ENCODE results near the gene GRK7. TPM values are rescaled to one million over a fixed set of nuclear protein-coding genes. Genes with fewer than 3 reads are reported as not detected.

Gene GRK7
- polyA plus RNA-seq, 2 donors = 0.01 TPM; not detected in 1

GRCh38 chr3:141811348-141811747, 48.1 kb downstream of the GRK7 start:
- H3K36me3 ChIP-seq (ENCODE audit: control insufficient read depth in 2 of 2, insufficient read depth in 2 of 2, low read length in 1 of 2) = no peaks in the 10 kb centered on the region
- H3K4me3 ChIP-seq (ENCODE audit: low read depth in 1 of 2, low read length in 2 of 2) = no peak overlapping the region
- 74 to 81% methylated on average over 3 of the region's 3 CpGs for WGBS, 2 donors
- H3K9me3 ChIP-seq (ENCODE audit: control insufficient read depth in 2 of 2, insufficient read depth in 1 of 2, low read depth in 1 of 2, low read length in 1 of 2) = peaks cover 0 to 3% of the 10 kb centered on the region in 2 donors
- peaks cover 0 to 2% of the 10 kb centered on the region in 2 donors for H3K27me3 ChIP-seq (ENCODE audit: control insufficient read depth in 1 of 2, insufficient read depth in 2 of 2, low read length in 2 of 2)
- H3K27ac ChIP-seq (ENCODE audit: low read depth in 2 of 2, low read length in 1 of 2) = no peak overlapping the region
- H3K4me1 ChIP-seq (ENCODE audit: control insufficient read depth in 2 of 2, insufficient read depth in 2 of 2, low read length in 1 of 2) = no peaks in the 10 kb centered on the region

- WGBS, 2 donors = 55 to 78% methylated on average over 5 of the region's 5 CpGs
- no peak overlapping the region for H3K27ac ChIP-seq (ENCODE audit: low read depth in 2 of 2, low read length in 1 of 2)
- peaks cover 0 to 2% of the 10 kb centered on the region in 2 donors for H3K27me3 ChIP-seq (ENCODE audit: control insufficient read depth in 1 of 2, insufficient read depth in 2 of 2, low read length in 2 of 2)
- no peak overlapping the region for H3K4me3 ChIP-seq (ENCODE audit: low read depth in 1 of 2, low read length in 2 of 2)
- no peaks in the 10 kb centered on the region for H3K36me3 ChIP-seq (ENCODE audit: control insufficient read depth in 2 of 2, insufficient read depth in 2 of 2, low read length in 1 of 2)
- peaks cover 0 to 3% of the 10 kb centered on the region in 2 donors for H3K9me3 ChIP-seq (ENCODE audit: control insufficient read depth in 2 of 2, insufficient read depth in 1 of 2, low read depth in 1 of 2, low read length in 1 of 2)
- H3K4me1 ChIP-seq (ENCODE audit: control insufficient read depth in 2 of 2, insufficient read depth in 2 of 2, low read length in 1 of 2) = no peaks in the 10 kb centered on the region
Observed at GRCh38 chr3:141812084-141812483, 48.9 kb downstream of the GRK7 start.

- Histone ChIP-seq H3K36me3 (ENCODE audit: control insufficient read depth in 2 of 2, insufficient read depth in 2 of 2, low read length in 1 of 2) (no peaks in the 10 kb centered on the region), H3K4me1 (ENCODE audit: control insufficient read depth in 2 of 2, insufficient read depth in 2 of 2, low read length in 1 of 2) (no peaks in the 10 kb centered on the region), H3K27me3 (ENCODE audit: control insufficient read depth in 1 of 2, insufficient read depth in 2 of 2, low read length in 2 of 2) (peaks cover 0 to 2% of the 10 kb centered on the region in 2 donors), H3K9me3 (ENCODE audit: control insufficient read depth in 2 of 2, insufficient read depth in 1 of 2, low read depth in 1 of 2, low read length in 1 of 2) (peaks cover 0 to 3% of the 10 kb centered on the region in 2 donors), H3K4me3 (ENCODE audit: low read depth in 1 of 2, low read length in 2 of 2) (no peak overlapping the region), H3K27ac (ENCODE audit: low read depth in 2 of 2, low read length in 1 of 2) (no peak overlapping the region)
- WGBS, 2 donors = 42 to 50% methylated on average over 4 of the region's 4 CpGs
Observed at GRCh38 chr3:141812586-141812985, 49.4 kb downstream of the GRK7 start.

Other genes with a start within 250 kb of the GRK7 start
- 100 to 1,000 TPM in 1 of 2 donors, 10 to 100 TPM in 1; 97.7 to 181 TPM for gene RNF7, start 25.1 kb upstream of the GRK7 start, polyA plus RNA-seq
- 100 to 1,000 TPM; 134 to 173 TPM for gene ATP1B3, start 113.2 kb downstream of the GRK7 start, polyA plus RNA-seq